Esophagus squamous epithelium (tissue), 4 donors: ENCODE results near the gene TES.

Experiments
- CTCF ChIP-seq, 6 experiments: fragments of 450-650 bp in 4 of 6; fragments of 200-600 bp in 2 of 6; sonication (generic) in 2 of 6; IDR thresholded peaks; one replicate each; pipeline ENCODE4 v1.5.1; 2016 to 2019; ENCODE audit warnings: antibody characterized with exemption in 6 of 6, mild to moderate bottlenecking in 4 of 6, moderate library complexity in 4 of 6
- POLR2A ChIP-seq, 4 donors: fragments of 450-650 bp; IDR thresholded peaks; one replicate each; pipeline ENCODE4 v1.6.1; 2017; ENCODE audit warnings: antibody characterized with exemption in 4 of 4, mild to moderate bottlenecking in 4 of 4, moderate library complexity in 3 of 4

GRCh38 chr7:116164552-116165306 is 45.6 kb upstream of the TES start:
- TF ChIP-seq CTCF (IDR thresholded peaks at IDR 0.05) (no peak), POLR2A (IDR thresholded peaks at IDR 0.05) (no peak)
